ENCODE results near the gene UBE2QL1.

- TF ChIP-seq POLR2AphosphoS5 (IDR thresholded peaks at IDR 0.05) (no peak), CTCF (IDR thresholded peaks at IDR 0.05) (no peak), POLR2A (IDR thresholded peaks at IDR 0.05) (no peak), EP300 (IDR thresholded peaks at IDR 0.05) (no peak)
Measured at GRCh38 chr5:6484899-6485298, 36.2 kb downstream of the UBE2QL1 start.
